CD4-positive, alpha-beta T cell treated with Interleukin-21 for 1 hour (primary cell): ENCODE measurements around the gene SCO2.

Experiments used
- DNase-seq: peaks from one replicate; pipeline ENCODE4 v3.0.0-alpha.2; 2020

The SCO2 gene

DNA sequence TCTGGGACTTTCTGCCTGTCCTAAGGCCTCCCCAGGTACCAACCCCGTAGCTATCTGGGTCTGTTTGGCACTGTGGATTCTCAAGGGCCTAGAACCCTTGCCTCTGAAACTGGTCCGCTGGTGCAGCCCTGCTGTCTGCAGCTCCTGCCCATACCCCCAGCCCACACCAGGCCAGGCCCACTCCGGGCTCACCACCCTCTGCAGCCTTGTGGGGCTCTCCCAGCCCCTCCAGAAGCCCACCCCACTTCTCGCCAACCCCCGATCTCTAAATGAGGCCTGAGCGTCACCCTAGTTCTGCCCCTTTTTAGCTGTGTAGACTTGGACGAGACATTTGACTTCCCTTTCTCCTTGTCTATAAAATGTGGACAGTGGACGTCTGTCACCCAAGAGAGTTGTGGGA is 25.0 kb upstream of the SCO2 start:
- DNase-seq = no peak

- no peak for DNase-seq
These were observed 23.8 kb upstream of the SCO2 start for GRCh38 chr22:50548921-50549790.

DNA sequence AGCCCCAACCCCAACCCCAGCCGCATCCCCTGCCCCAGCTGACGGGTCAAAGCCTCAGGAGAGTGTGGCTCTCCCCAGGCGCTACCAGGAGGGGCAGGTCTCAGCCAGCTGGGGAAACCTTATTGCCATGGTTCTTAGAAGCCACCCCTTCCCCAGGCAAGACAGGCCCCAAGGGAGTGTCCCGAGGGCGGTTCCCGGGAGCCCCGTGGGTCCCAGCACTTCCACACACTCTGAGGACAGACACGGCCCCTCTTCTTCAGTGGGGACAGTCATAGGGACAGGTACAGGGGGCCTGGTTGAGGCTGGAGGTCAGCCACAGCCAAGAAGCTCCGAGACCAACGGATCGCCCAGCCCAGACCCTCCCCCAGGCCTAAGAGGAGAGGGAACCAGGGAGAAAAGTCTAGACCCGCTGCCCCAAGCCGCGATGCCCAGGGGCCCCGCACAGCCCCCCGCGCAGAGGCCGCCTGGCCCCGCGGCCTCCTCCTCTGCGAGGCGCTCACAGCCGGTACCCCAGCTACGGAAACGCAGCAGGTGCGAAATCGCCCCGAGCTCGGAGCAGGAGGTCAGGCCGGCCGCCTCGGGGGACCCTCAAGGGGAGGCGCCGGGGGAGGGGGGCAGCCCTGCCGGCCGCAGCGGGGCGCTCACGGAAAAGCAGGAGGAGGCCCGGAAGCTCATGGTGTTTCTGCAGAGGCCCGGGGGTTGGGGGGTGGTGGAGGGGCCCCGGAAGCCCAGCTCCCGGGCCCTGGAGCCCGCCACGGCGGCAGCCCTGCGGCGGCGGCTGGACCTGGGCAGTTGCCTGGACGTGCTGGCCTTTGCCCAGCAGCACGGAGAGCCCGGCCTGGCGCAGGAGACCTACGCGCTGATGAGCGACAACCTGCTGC is 22.9 kb upstream of the SCO2 start:
- DNase-seq = peak; percentile 66

GRCh38 chr22:50547263-50547985 is 22.0 kb upstream of the SCO2 start:
- DNase-seq = no peak

DNA sequence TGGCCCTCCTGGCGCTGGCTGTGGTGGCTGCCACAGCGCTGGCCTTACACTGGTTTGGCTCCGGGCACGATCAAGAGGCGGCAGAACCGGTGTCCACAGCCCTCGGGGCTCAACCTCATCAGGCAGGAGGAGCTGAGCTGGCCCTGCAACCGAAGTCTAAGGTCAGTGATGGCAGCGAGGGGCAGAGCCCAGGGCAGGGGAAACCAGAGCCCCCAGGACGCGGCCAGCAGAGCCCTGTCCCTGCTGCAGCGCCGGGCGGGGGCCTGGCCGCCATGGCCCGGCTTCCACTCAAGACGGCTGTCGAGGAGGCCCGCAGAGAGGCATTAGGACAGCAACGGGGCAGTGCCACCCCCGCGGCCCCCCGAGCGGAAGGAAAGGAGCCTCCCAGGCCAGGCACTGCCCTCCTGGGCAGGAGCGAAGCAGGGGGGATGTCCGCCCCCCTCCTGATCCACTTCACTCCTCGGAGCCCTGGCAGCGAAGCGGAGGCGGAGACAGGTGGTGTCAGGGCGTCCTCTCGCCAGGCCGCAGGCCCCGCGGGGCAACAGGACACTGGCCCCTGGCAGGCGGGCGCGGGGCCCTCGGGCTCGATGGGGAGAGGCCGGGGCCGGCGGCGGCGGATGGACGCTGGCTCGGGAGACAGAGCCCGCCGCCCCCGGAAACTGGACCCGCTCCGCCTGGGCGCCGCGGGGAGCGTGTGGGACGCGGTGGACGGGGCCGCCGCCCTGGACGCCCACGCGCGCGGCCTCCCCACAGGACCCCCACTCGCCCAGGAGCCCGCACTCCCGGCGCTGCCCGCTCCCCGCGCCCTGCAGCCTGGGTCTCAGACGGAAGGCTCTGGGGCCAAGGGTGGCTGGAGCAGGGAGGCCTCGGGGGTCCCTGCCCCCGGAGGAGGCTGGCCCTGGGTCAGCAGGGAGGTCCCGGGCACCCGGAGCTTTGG is 21.2 kb upstream of the SCO2 start:
- DNase-seq = no peak

DNA sequence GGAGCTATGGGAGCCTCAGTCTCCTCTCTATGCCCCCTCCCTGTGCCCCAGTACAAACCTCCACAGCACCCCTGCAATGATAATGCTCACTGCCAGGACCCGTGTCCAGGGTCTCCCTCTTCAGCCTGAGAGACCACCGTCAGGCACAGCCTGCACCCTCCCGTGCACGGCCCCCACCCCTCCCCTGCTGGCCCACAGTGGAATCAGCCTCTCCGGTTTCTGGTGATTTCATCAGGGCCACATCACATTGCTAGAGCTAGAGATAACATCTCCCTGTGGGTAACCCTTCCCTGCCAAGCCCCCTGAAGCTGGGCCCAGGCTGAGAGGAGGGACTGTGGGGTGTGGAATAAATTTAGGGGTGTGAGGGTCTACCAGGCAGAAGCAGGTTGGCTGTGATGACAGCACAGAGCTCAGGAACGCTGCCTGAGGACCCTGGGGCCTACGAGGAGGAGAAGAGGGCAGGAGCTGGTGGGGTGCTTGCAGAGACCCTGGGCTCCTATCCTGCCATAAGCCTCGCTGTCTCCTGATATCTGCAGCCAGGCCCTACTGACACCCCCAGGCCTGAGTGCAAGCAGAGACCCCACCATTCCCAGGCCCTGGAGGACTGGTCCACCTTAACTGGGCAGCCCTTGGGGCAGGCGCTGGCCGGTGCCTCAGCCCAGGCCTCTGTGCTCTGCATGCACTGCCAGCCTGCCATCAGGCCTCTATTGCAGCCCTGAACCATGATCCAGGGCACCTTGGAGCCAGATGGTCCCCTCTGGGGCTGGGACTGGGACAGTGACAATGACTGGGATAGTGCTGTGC is 20.3 kb upstream of the SCO2 start, which contains the start of gene KLHDC7B:
TSS of gene KLHDC7B (plus strand) at position 378 of the 804 bp plus-strand sequence. CDS start at position 723, 345 bp downstream.
- DNase-seq = peak; percentile 56

GRCh38 chr22:50544746-50545253 is 19.4 kb upstream of the SCO2 start:
- DNase-seq = peak; percentile 53

DNA sequence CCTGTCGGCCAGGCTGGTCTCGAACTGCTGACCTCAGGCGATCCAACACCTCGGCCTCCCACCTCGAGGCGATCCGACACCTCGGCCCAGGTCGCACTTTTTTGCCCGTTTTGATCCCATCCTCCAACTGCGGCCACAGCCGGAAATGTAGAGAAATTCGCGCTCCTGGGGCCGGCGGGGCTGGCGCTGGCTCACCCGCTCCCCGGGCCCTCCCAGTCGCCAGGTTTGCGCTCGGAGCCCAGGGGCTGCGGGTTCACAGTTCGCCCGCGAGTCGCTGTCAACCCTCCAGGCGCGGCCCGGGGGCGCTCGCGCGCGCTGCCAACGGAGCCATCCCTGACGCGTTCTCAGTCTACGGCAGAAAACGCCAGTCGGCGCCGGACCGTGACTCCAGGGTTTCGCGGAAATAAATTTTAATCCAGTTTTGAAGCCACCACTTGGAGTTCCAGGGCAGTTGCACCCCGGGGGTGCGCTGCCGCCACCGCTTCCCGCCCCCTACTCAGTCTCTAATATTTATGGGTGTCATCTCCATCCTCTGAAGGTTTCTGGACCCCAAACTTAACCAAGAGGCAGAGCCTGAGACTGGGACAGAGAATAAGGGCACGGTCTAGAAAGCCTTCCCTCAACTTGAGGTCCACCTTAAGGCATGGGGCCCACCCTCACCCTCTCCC is 18.8 kb upstream of the SCO2 start:
- DNase-seq = peak; percentile 89

DNA sequence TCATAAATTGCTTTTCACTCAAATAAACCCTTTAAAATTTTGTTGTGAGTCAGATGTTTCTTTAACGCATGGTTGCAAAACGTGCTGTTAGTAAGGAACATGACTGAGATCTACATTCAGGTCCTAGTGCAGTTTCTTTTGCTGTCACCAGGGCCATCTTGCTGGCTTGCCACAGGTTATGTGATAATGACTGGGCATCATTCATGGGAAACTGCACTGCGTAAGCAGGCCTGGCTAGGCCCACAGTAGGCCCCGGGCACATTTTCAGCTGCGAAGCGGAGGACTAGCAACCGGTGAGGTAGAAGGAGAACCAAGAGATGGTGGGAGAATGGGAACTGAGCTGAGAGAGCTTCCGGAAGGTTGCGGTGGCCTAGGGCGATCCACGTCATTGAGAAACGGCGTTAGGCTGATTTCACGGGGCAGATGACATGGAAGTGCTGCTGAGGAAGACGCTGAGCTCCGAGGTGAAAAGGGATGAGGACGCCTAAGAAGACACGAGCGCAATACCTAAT is 17.1 kb upstream of the SCO2 start:
- no peak for DNase-seq

GRCh38 chr22:50541667-50542026 is 16.2 kb upstream of the SCO2 start:
- DNase-seq = peak; percentile 48

DNA sequence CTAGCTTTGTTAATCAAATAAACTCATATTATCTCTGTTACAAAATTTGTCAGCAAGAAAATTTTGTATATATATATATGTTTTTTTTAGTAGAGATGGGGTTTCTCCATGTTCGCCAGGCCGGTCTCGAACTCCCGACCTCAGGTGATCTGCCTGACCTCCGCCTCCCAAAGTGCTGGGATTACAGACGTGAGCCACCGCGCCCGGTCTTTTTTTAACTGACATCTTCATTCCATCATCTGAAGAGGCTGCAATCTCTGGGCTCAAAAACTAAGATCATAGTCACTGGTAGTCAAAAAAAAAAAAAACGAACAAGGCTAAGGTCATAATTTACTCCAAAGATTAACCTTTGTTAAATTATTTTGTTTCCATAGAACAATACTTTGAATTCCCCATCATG is 15.0 kb upstream of the SCO2 start:
- no peak for DNase-seq

DNA sequence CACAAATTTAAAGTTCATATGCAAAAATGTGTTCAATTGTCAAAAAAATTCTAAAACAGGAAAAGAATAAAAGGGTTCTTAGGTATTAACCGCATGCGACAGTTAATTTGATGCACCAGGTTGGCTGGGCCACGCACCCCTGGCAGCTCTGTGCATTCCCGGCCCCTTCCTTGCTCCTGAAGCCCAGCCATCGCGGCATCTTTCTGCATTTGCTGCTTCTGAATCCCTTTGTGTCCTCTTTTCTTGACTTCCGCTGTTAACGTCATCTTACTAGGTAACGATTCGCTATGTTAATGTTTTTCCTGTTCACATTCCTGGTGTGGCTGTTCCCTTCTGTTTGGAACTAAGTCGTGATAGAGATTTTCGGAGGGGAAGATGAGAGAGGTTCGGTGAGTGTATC is 12.4 kb upstream of the SCO2 start:
- DNase-seq = no peak

- no peak for DNase-seq
These were observed 10.8 kb upstream of the SCO2 start for GRCh38 chr22:50536226-50536625.

DNA sequence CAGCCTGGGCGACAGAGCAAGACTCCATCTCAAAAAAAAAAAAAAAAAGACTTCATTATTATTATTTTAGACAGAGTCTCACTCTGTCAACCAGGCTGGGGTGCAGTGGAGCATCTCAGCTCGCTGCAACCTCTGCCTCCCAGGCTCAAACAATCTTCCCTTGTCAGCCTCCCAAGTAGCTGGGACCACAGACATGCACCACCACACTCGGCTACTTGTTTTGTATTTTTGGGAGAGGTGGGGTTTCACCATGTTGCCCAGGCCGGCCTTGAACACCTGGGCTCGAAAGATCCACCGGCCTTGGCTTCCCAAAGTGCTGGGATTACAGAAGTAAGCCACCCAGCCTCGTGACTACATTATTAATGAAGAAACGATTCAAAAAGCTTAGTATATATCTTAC is 9.7 kb upstream of the SCO2 start:
- DNase-seq = no peak

GRCh38 chr22:50533856-50534711 is 8.7 kb upstream of the SCO2 start:
- peak; percentile 57 for DNase-seq

DNA sequence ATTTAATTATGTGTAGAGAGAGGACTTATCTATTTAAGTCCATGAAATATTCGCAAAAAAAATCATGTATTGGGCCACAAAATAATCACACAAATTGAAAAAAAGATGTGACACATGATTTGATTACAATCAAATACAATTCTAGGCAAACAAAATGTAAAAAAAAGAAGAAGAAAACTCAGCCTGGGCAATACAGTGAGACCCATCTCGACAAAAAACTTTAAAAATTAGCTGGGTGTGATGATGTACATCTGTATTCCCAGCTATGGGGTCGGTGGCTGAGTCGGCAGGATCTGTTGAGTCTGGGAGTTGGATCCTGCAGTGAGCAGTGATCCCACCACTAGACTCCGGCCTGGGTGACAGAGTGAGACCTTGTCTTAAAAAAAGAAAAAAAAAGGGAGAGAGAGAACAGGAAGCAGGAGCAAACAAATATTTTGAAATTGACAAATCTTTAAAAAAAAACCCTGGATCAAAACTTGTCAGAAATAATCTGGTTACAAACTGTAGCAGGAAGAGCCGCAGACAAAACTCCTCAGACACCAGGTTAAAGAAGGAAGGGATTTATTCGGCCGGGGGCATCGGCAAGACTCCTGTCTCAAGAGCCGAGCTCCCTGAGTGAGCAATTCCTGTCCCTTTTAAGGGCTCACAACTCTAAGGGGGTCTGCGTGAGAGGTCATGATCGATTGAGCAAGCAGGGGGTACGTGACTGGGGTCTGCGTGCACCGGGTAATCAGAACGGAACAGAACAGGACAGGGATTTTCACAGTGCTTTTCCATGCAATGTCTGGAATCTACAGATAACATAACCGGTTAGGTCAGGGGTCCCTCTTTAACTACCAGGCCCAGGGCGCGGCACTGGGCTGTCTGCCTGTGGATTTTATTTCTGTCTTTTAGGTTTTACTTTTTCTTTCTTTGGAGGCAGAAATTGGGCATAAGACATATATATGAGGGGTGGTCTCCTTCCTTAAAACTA is 7.7 kb upstream of the SCO2 start:
- DNase-seq = no peak

DNA sequence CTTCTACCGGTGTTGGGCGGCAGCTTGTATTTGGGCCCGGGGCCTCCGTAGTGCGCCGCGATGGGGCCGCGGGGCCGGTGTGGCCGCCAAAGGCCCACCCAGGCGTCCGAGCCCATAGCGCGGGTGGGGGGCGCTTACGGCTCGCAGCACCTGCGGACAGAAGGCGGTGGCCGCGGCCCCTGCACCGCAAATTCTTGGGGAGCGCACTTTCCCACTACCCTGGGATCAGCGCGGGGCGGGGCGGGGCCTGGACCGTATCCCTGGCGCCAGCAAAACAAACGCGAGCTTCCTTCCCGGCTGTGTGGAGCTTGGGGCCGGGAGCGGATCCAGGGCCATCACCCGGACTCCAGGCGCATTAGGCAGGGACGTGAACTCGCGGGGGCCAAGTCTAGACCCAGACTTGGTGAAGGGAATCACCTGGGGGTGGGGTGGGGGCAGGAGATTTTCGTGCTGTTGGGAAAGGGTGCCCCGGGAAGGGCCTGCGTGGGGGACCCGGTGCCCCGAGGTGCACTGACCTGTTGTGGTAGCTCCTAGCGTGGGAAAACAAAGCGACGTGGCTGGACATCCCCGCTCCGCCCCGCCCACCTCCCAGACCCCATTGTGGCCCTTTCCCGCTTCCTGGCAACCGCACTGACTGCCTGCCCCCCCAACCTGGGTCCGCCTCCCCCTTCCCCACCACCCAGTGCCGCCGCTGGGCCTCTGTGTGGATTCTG is 6.7 kb upstream of the SCO2 start:
- DNase-seq = peak; percentile 43
